Fibroblast of the aortic adventitia (primary cell): ENCODE data around the gene BLID. TPM values are rescaled to one million over a fixed set of nuclear protein-coding genes. Genes with fewer than 3 reads are reported as not detected.

Experiments used
- DNase-seq: peaks from one replicate; pipeline ENCODE4 v3.0.0-alpha.2; 2010; ENCODE audit warnings: low read depth
- H3K4me3 ChIP-seq: 2 replicates; pipeline ENCODE4 v1.5.1; 2011; ENCODE audit warnings: low read depth, mild to moderate bottlenecking, control low read depth, low read length, moderate library complexity
- CTCF ChIP-seq: IDR thresholded peaks from 2 replicates; pipeline ENCODE4 v1.5.1; 2011; ENCODE audit warnings: mild to moderate bottlenecking, low read length, control low read depth, inconsistent platforms; ENCODE audit not compliant: insufficient read depth
- total RNA-seq: library from RNA; depleted of rRNA; stranded (reverse); fragments of >200 nt; gene quantifications from 2 replicates; pipeline ENCODE4 v1.2.3, GENCODE V29; 2012; ENCODE audit warnings: low replicate concordance

BLID gene
- total RNA-seq, 1 donor, result 30.6 TPM

GRCh38 chr11:122085712-122086111 lies 30.3 kb downstream of the BLID start:
- no peak for DNase-seq
- H3K4me3 ChIP-seq, result no peak overlapping the region
- no peak for TF ChIP-seq CTCF

GRCh38 chr11:122085264-122085663 lies 30.8 kb downstream of the BLID start:
- no peak overlapping the region for H3K4me3 ChIP-seq
- DNase-seq, result peak; percentile 98
- no peak for TF ChIP-seq CTCF

GRCh38 chr11:122082205-122082604 lies 33.8 kb downstream of the BLID start:
- peak; percentile 59 for DNase-seq
- no peak for TF ChIP-seq CTCF
- H3K4me3 ChIP-seq, result no peak overlapping the region

- no peak overlapping the region for H3K4me3 ChIP-seq
- no peak for DNase-seq
- no peak for TF ChIP-seq CTCF
These were observed 34.9 kb downstream of the BLID start for GRCh38 chr11:122081073-122081472.

DNA sequence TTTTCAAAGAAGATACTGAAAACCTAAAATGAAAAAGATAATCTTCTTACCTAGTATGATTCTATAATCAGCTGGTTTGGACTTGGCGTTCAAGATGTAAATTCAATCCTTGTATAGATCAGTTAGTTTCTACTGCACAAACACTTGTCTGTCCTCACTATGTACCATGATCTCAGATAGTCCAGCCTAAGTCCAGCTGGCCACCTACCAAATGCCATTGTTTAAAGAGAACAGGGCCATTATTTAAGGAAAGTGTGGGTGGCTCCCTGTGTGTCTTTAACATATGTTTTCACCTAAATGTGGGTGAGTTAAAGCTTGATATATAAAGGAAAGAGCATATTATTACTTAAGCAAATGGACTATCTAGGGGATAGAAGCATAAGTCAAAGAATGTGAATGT lies 38.6 kb downstream of the BLID start:
- DNase-seq, result no peak
- no peak overlapping the region for H3K4me3 ChIP-seq
- TF ChIP-seq CTCF, result no peak

GRCh38 chr11:122076512-122077120 lies 39.4 kb downstream of the BLID start:
- no peak for TF ChIP-seq CTCF
- DNase-seq, result no peak
- no peak overlapping the region for H3K4me3 ChIP-seq

GRCh38 chr11:122075016-122075415 lies 41.0 kb downstream of the BLID start:
- no peak for TF ChIP-seq CTCF
- DNase-seq, result no peak
- H3K4me3 ChIP-seq, result no peak overlapping the region
